CD4-positive, CD25-positive, alpha-beta regulatory T cell (primary cell): ENCODE measurements around the gene NUDT3. TPM values are rescaled to one million over a fixed set of nuclear protein-coding genes. Genes with fewer than 3 reads are reported as not detected.

Experiments
- ATAC-seq, 2 donors: fragments of 150-1000 bp; cut with Tn5 transposase; one replicate each; pipeline ENCODE4 v1.10.0; 2021; ENCODE audit warnings: low read depth in 2 of 2, moderate number of reproducible peaks in 2 of 2, moderate library complexity in 1 of 2
- DNase-seq, 3 donors: peaks; one replicate each; pipeline versions ENCODE4 v3.0.0 to v3.0.0-alpha.2; 2012 to 2022; ENCODE audit warnings: mixed read lengths in 1 of 3
- H3K27ac ChIP-seq: one replicate; pipeline ENCODE4 v1.7.0; 2013; ENCODE audit warnings: mild to moderate bottlenecking, low read length; ENCODE audit not compliant: insufficient read depth, poor library complexity, severe bottlenecking
- H3K27me3 ChIP-seq: one replicate; pipeline ENCODE4 v1.7.0; 2013; ENCODE audit warnings: low read length; ENCODE audit not compliant: control insufficient read depth, insufficient read depth
- H3K36me3 ChIP-seq: one replicate; pipeline ENCODE4 v1.7.0; 2013; ENCODE audit warnings: mild to moderate bottlenecking, low read length, moderate library complexity; ENCODE audit not compliant: control insufficient read depth, insufficient read depth
- H3K4me1 ChIP-seq: 2 replicates; pipeline ENCODE4 v1.7.0; 2013; ENCODE audit warnings: mild to moderate bottlenecking, low read length; ENCODE audit not compliant: insufficient read depth, control insufficient read depth, poor library complexity, severe bottlenecking
- H3K4me3 ChIP-seq: one replicate; pipeline ENCODE4 v1.7.0; 2013; ENCODE audit warnings: low read depth, mild to moderate bottlenecking, low read length, moderate library complexity
- H3K9me3 ChIP-seq, 2 experiments: 1 replicate in 1 of 2; 2 replicates in 1 of 2; pipeline ENCODE4 v1.7.0; 2013; ENCODE audit warnings: low read length in 2 of 2, mild to moderate bottlenecking in 1 of 2, moderate library complexity in 1 of 2; ENCODE audit not compliant: control insufficient read depth in 2 of 2
- H3K27ac Mint-ChIP-seq, 3 donors: one replicate each; pipeline ENCODE4 v1.8.0; 2020 to 2022; ENCODE audit warnings: mild to moderate bottlenecking in 3 of 3, mixed read lengths in 3 of 3, moderate library complexity in 2 of 3
- H3K27me3 Mint-ChIP-seq: one replicate; pipeline ENCODE4 v1.8.0; 2022; ENCODE audit warnings: mild to moderate bottlenecking, mixed read lengths
- H3K36me3 Mint-ChIP-seq: one replicate; pipeline ENCODE4 v1.8.0; 2020; ENCODE audit warnings: mixed read lengths
- H3K4me1 Mint-ChIP-seq, 4 donors: one replicate each; pipeline ENCODE4 v1.8.0; 2020 to 2022; ENCODE audit warnings: mixed read lengths in 4 of 4, mild to moderate bottlenecking in 1 of 4
- H3K4me3 Mint-ChIP-seq, 4 donors: one replicate each; pipeline ENCODE4 v1.8.0; 2020 to 2022; ENCODE audit warnings: mild to moderate bottlenecking in 4 of 4, mixed read lengths in 4 of 4, moderate library complexity in 3 of 4
- H3K9me3 Mint-ChIP-seq, 7 donors: one replicate each; pipeline ENCODE4 v1.8.0; 2020 to 2022; ENCODE audit warnings: mixed read lengths in 7 of 7, mild to moderate bottlenecking in 3 of 7, moderate library complexity in 2 of 7
- polyA plus RNA-seq, 4 donors: library from polyadenylated mRNA; unstranded; fragments of 300-500 nt; fragmentation: Illumina TruSeq; gene quantifications; one replicate each; pipeline ENCODE4 v1.2.3, GENCODE V29; 2021
- total RNA-seq: library from RNA; stranded (reverse); gene quantifications from one replicate; pipeline ENCODE4 v1.2.3, GENCODE V29; 2022

NUDT3 gene
- total and polyA plus RNA-seq, 5 donors from 2014 or later = 8.5 to 22.4 (median 9.8) TPM

DNA sequence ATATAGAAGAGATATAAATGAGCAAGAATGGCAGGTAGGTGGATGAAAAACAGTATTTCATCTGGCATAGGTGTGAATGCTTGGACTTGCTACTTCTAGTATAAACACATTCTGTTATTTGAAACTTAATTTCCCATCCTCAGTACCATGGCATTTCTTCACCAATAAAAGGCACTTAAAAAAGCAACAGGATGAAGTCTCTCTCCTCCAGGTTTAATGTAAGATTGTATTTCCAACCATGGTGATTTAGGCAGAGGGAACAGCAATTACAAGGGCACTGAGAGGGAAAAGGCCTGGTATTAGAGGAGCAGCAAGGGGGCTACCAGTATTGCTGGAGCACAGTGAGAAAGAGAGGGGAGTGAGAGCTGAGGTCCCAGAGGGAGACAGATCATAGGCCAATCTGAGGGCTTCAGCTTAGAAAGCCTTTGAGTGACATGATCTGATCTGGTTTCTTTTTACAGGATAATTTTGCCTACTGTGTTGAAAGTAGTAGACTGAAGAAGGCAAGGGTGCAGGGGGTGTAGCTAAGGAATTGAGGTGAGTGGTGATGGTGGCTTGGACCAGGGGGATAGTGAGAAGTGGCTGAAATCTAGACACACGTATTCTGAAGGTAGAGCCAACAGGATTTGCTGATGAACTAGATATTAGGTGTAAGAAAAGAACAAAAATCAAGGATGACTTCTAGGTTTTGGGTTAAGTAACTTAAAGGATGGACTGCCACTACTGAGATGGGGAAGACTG is 75.9 kb downstream of the NUDT3 start:
- Histone ChIP-seq H3K9me3 (no peaks in the 10 kb centered on the region), H3K4me3 (no peak overlapping the region), H3K27me3 (no peaks in the 10 kb centered on the region), H3K4me1 (peaks cover 16% of the 10 kb centered on the region), H3K27ac (no peak overlapping the region), H3K36me3 (no peaks in the 10 kb centered on the region)
- ATAC-seq = no peak
- H3K4me3 Mint-ChIP-seq = peak overlapping the region in 1 of 4 donors; percentile 39
- DNase-seq = no peak
- no peaks in the 10 kb centered on the region for H3K27me3 Mint-ChIP-seq
- no peaks in the 10 kb centered on the region for H3K9me3 Mint-ChIP-seq
- H3K27ac Mint-ChIP-seq = peak overlapping the region; percentile 20 to 88 (median 80)
- peaks cover 33 to 56% (median 37%) of the 10 kb centered on the region in 4 donors for H3K4me1 Mint-ChIP-seq
- peaks cover 4% of the 10 kb centered on the region for H3K36me3 Mint-ChIP-seq

DNA sequence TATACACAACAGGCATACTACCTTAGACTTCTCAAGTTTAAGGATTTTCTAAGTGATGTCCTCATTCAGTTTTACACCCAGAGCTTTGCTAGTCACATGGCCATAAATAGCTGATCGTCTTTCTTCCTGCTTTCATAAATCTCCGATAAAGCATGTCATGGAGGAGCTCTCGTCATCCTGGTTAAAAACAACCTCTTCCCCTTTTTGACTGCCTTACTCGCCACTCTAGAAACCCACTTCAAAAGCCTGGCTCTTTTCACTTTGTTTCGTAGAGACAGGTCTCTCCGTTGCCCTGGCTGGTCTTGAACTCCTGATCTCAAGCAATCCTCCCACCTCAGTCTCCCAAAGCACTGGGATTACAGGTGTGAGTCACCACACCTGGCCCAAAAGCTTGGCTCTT is 76.7 kb downstream of the NUDT3 start:
- Mint-ChIP-seq H3K27me3 (no peaks in the 10 kb centered on the region), H3K4me3 (peak overlapping the region; percentile 3 to 69 (median 16)), H3K36me3 (peaks cover 4% of the 10 kb centered on the region), H3K27ac (peak overlapping the region; percentile 6 to 88 (median 80)), H3K9me3 (no peaks in the 10 kb centered on the region), H3K4me1 (peaks cover 33 to 54% (median 37%) of the 10 kb centered on the region in 4 donors)
- Histone ChIP-seq H3K4me3 (peak overlapping the region; percentile 46), H3K27me3 (no peaks in the 10 kb centered on the region), H3K9me3 (no peaks in the 10 kb centered on the region), H3K4me1 (peaks cover 16% of the 10 kb centered on the region), H3K27ac (no peak overlapping the region), H3K36me3 (no peaks in the 10 kb centered on the region)
- peak; percentile 20 to 60 for ATAC-seq
- DNase-seq = peak in 1 of 3 donors; percentile 41

DNA sequence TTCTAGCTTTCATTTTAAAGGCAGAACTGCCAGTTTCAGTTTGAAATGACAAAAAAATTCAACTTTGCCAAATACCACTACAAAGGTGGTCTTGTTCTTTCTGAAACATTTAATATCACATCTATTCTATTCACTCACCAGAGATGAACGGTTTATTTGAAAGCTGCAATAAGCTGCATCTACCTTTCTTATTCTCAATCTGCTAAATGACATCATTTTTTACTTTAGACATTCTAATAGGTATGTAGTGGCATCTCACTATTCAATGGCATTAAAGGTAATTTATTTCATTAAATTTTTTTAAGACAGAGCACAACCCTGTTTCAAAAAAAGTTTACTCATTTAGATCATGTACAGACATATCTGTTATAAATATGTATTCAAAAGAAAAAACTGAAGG is 77.2 kb downstream of the NUDT3 start:
- H3K4me1 Mint-ChIP-seq = peaks cover 33 to 54% (median 39%) of the 10 kb centered on the region in 4 donors
- ATAC-seq = no peak

DNA sequence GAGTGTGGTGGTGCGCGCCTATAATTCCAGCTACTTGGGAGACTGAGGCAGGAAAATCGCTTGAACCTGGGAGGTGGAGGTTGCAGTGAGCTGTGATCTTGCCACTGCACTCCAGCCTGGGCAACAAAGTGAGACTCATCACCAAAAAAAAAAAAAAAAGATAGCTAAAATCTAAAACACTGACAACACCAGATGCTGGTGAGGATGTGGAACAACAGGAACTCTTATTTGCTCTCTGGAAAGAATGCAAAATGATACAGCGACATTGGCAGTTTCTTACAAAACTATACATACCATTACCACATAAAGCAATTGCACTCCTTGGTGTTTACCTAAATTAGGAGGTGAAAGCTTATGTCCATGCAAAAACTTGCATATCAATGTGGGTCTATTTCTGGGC is 80.2 kb downstream of the NUDT3 start:
- Mint-ChIP-seq H3K27me3 (no peaks in the 10 kb centered on the region), H3K4me1 (peaks cover 26 to 43% (median 40%) of the 10 kb centered on the region in 4 donors), H3K27ac (no peak overlapping the region), H3K9me3 (no peaks in the 10 kb centered on the region), H3K4me3 (no peak overlapping the region), H3K36me3 (peaks cover 9% of the 10 kb centered on the region)
- Histone ChIP-seq H3K27ac (no peak overlapping the region), H3K4me1 (peaks cover 16% of the 10 kb centered on the region), H3K4me3 (no peak overlapping the region), H3K27me3 (no peaks in the 10 kb centered on the region), H3K36me3 (peaks cover 2% of the 10 kb centered on the region), H3K9me3 (no peaks in the 10 kb centered on the region)
- ATAC-seq = no peak
- DNase-seq = no peak

More for the DNA sequence above, 77.2 kb downstream of the NUDT3 start:
- no peak for DNase-seq
- H3K4me1 ChIP-seq = peaks cover 16% of the 10 kb centered on the region
- H3K27me3 ChIP-seq = no peaks in the 10 kb centered on the region
- H3K27ac ChIP-seq = no peak overlapping the region
- no peaks in the 10 kb centered on the region for H3K36me3 ChIP-seq
- Mint-ChIP-seq H3K9me3 (no peaks in the 10 kb centered on the region), H3K36me3 (peaks cover 4% of the 10 kb centered on the region), H3K4me3 (peak overlapping the region in 2 of 4 donors; percentile 3 to 15), H3K27me3 (no peaks in the 10 kb centered on the region), H3K27ac (peak overlapping the region in 2 of 3 donors; percentile 80 to 88)
- H3K4me3 ChIP-seq = no peak overlapping the region
- H3K9me3 ChIP-seq = no peaks in the 10 kb centered on the region

DNA sequence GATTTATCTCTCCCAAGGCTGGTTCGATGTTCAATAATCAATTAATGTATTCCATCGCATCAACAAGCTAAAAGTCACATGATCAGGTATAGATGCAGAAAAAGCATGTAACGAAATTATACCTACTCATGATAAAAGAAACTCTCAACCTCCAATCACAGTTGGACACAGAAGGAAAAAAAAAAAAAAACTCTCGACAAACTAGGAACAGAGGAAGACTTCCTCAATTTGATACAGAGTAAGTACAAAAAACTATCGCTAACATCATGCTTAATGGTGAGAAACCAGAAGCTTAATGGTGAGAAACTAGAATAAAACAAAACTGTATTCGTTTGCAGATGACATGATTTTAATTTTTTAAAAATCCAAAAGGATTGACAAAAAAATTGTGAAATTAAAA is 81.7 kb downstream of the NUDT3 start:
- peaks cover 2% of the 10 kb centered on the region for H3K36me3 ChIP-seq
- Mint-ChIP-seq H3K9me3 (no peaks in the 10 kb centered on the region), H3K27me3 (no peaks in the 10 kb centered on the region), H3K27ac (no peak overlapping the region), H3K4me3 (peak overlapping the region in 1 of 4 donors; percentile 63), H3K4me1 (peaks cover 14 to 34% (median 28%) of the 10 kb centered on the region in 4 donors), H3K36me3 (peaks cover 9% of the 10 kb centered on the region)
- no peak for ATAC-seq
- no peak for DNase-seq
- H3K4me3 ChIP-seq = no peak overlapping the region
- H3K27me3 ChIP-seq = no peaks in the 10 kb centered on the region
- peaks cover 12% of the 10 kb centered on the region for H3K4me1 ChIP-seq
- H3K27ac ChIP-seq = no peak overlapping the region
- H3K9me3 ChIP-seq = no peaks in the 10 kb centered on the region

DNA sequence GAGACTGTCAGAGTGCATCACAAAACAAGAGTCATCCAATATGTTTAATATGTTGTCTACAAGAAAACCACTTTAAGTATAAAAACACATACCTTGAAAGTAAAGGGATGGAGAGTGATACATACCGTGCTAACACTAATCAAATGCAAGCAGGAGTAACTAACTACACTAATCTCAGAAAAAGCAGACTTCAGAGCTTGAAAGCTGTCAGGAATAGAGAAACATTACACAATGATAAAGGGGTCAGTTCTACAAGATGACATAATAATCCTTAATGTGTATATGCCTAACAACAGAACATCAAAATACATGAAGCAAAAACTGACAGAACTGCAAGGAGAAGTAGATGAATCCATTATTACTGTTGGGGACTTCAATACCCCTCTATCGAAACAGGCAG is 84.0 kb downstream of the NUDT3 start:
- ATAC-seq (no peak), DNase-seq (no peak)
- Histone ChIP-seq H3K4me1 (no peaks in the 10 kb centered on the region), H3K4me3 (no peak overlapping the region), H3K27me3 (no peaks in the 10 kb centered on the region), H3K36me3 (peaks cover 2% of the 10 kb centered on the region), H3K9me3 (no peaks in the 10 kb centered on the region), H3K27ac (no peak overlapping the region)
- H3K36me3 Mint-ChIP-seq = peaks cover 9% of the 10 kb centered on the region
- H3K9me3 Mint-ChIP-seq = no peaks in the 10 kb centered on the region
- no peak overlapping the region for H3K4me3 Mint-ChIP-seq
- H3K27me3 Mint-ChIP-seq = no peaks in the 10 kb centered on the region
- peaks cover 7 to 23% (median 18%) of the 10 kb centered on the region in 4 donors for H3K4me1 Mint-ChIP-seq
- no peak overlapping the region for H3K27ac Mint-ChIP-seq

DNA sequence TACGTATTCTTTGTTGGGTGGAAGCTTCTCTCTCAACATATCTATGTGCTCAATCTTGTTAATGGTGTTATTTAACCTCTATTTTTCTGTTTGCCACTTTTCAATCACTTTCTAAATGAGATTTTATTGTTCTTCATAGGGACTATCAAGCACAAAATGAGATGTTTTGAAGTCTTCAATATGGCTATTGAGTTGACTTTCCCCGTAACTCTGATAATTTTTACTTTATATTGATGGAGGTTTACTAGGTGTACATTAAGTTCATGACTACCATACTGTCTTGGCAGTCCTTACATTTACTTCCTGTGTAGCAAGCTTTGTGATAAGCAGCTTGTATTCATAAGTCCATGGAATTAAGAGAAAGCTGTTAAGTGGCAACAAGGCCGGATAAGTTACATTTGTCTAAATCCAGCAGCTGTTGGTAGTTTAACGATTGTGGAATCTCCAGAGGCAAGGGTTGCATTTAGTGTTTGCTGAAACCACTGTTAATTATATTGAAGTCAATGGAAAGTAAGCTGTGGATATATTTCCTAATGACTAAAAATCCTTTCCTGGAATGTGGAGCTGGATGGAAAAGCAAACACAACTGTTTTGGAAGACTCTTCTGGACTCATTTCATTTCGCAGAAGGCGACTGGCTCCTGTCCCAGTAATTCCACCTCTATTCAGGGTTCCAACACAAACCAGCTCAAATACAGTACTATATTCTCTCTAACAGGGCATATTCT is 86.3 kb downstream of the NUDT3 start:
- H3K4me3 ChIP-seq = no peak overlapping the region
- no peaks in the 10 kb centered on the region for H3K9me3 Mint-ChIP-seq
- no peaks in the 10 kb centered on the region for H3K4me1 ChIP-seq
- peaks cover 8 to 24% (median 18%) of the 10 kb centered on the region in 4 donors for H3K4me1 Mint-ChIP-seq
- peaks cover 4% of the 10 kb centered on the region for H3K36me3 Mint-ChIP-seq
- H3K27ac ChIP-seq = no peak overlapping the region
- H3K36me3 ChIP-seq = peaks cover 2% of the 10 kb centered on the region
- H3K27me3 ChIP-seq = no peaks in the 10 kb centered on the region
- H3K27me3 Mint-ChIP-seq = no peaks in the 10 kb centered on the region
- no peaks in the 10 kb centered on the region for H3K9me3 ChIP-seq
- DNase-seq (no peak), ATAC-seq (no peak)
- H3K27ac Mint-ChIP-seq = no peak overlapping the region
- H3K4me3 Mint-ChIP-seq = no peak overlapping the region
